HG03432 (cell line): ENCODE data around the gene SPATA6L.
"Not testable (repeated sequence)": the region's sequence is repeated elsewhere in the genome, so short reads cannot be mapped to it uniquely, and the experiment has no call there.

ENCODE experiments used
- ATAC-seq: cut with Tn5 transposase; IDR thresholded peaks from one replicate; pipeline ENCODE4 v1.9.1; 2021; ENCODE audit warnings: mild to moderate bottlenecking, moderate library complexity; ENCODE audit not compliant: unreplicated experiment

SPATA6L gene

GRCh38 chr9:4678679-4679267, 12.5 kb upstream of the SPATA6L start:
- ATAC-seq = peak; percentile 3

- no peak for ATAC-seq
Observed at GRCh38 chr9:4677392-4677791, 11.1 kb upstream of the SPATA6L start.

- ATAC-seq = no peak
Observed at GRCh38 chr9:4674783-4675182, 8.5 kb upstream of the SPATA6L start.

GRCh38 chr9:4671737-4672136, 5.5 kb upstream of the SPATA6L start:
- ATAC-seq = no peak

GRCh38 chr9:4670591-4670990, 4.3 kb upstream of the SPATA6L start:
- no peak for ATAC-seq

- no peak for ATAC-seq
Observed at GRCh38 chr9:4669890-4670289, 3.6 kb upstream of the SPATA6L start.

- ATAC-seq = no peak
Observed at GRCh38 chr9:4668604-4669003, 2.3 kb upstream of the SPATA6L start.

- no peak for ATAC-seq
Observed at GRCh38 chr9:4667681-4668080, 1.4 kb upstream of the SPATA6L start.

GRCh38 chr9:4665357-4665756, 923 bp downstream of the SPATA6L start:
- ATAC-seq = no peak

- ATAC-seq = no peak
Observed at GRCh38 chr9:4663956-4664355, 2.3 kb downstream of the SPATA6L start.

- ATAC-seq = no peak
Observed at GRCh38 chr9:4662989-4663792, 3.1 kb downstream of the SPATA6L start.

- ATAC-seq = peak; percentile 92
Observed at GRCh38 chr9:4662108-4662988, 3.9 kb downstream of the SPATA6L start, which contains the start of gene PLPP6. Gene PLPP6, plus strand, starts transcription at chr9:4662294. Its CDS starts 82 bp downstream, at chr9:4662376.

- no peak for ATAC-seq
Observed at GRCh38 chr9:4661611-4662010, 4.7 kb downstream of the SPATA6L start.

- no peak for ATAC-seq
Observed at GRCh38 chr9:4661165-4661564, 5.1 kb downstream of the SPATA6L start.

- not testable (repeated sequence) for ATAC-seq
Observed at GRCh38 chr9:4660665-4661064, 5.6 kb downstream of the SPATA6L start.

- ATAC-seq = no peak
Observed at GRCh38 chr9:4657426-4658159, 8.7 kb downstream of the SPATA6L start.

- no peak for ATAC-seq
Observed at GRCh38 chr9:4656621-4657020, 9.7 kb downstream of the SPATA6L start.

- not testable (repeated sequence) for ATAC-seq
Observed at GRCh38 chr9:4656196-4656595, 10.1 kb downstream of the SPATA6L start.

- ATAC-seq = no peak
Observed at GRCh38 chr9:4654538-4654937, 11.7 kb downstream of the SPATA6L start.

GRCh38 chr9:4654084-4654483, 12.2 kb downstream of the SPATA6L start:
- no peak for ATAC-seq

- ATAC-seq = no peak
Observed at GRCh38 chr9:4642351-4642750, 23.9 kb downstream of the SPATA6L start.
